ENCODE measurements around the gene REEP6.
"Not testable (repeated sequence)": the region's sequence is repeated elsewhere in the genome, so short reads cannot be mapped to it uniquely, and the experiment has no call there.

The REEP6 gene

GRCh38 chr19:1473085-1473851 is 17.7 kb upstream of the REEP6 start:
- no peak for DNase-seq

- no peak for DNase-seq
These were observed 16.8 kb upstream of the REEP6 start for GRCh38 chr19:1474011-1474764.

- DNase-seq, result no peak
These were observed 16.1 kb upstream of the REEP6 start for GRCh38 chr19:1474765-1475351.

GRCh38 chr19:1475751-1476437 is 15.1 kb upstream of the REEP6 start:
- DNase-seq, result no peak

- DNase-seq, result not testable (repeated sequence)
These were observed 13.9 kb upstream of the REEP6 start for GRCh38 chr19:1477056-1477455.

GRCh38 chr19:1478934-1479707 is 11.9 kb upstream of the REEP6 start, which contains the start of gene C19orf25:
Gene C19orf25 (minus strand): TSS chr19:1479215. CDS start chr19:1478903, 312 bp downstream.
- peak; percentile 90 to 97 for DNase-seq

GRCh38 chr19:1481224-1481892 is 9.6 kb upstream of the REEP6 start:
- DNase-seq, result no peak

GRCh38 chr19:1481893-1482360 is 9.1 kb upstream of the REEP6 start:
- DNase-seq, result no peak

GRCh38 chr19:1482361-1483130 is 8.4 kb upstream of the REEP6 start:
- DNase-seq, result no peak

GRCh38 chr19:1483131-1483978 is 7.6 kb upstream of the REEP6 start:
- DNase-seq, result no peak

- no peak for DNase-seq
These were observed 7.0 kb upstream of the REEP6 start for GRCh38 chr19:1483979-1484428.

GRCh38 chr19:1486720-1487575 is 4.0 kb upstream of the REEP6 start:
- DNase-seq, result no peak

GRCh38 chr19:1487576-1488281 is 3.3 kb upstream of the REEP6 start:
- DNase-seq, result no peak

- DNase-seq, result no peak
These were observed 2.7 kb upstream of the REEP6 start for GRCh38 chr19:1488282-1488601.

- no peak for DNase-seq
These were observed 1.3 kb upstream of the REEP6 start for GRCh38 chr19:1489463-1490310.

GRCh38 chr19:1490311-1491113 is 469 bp upstream of the REEP6 start, which contains the start of gene PCSK4:
Gene PCSK4 (minus strand): TSS chr19:1490350. CDS start chr19:1490346, 4 bp downstream.
- peak; percentile 99 to 100 for DNase-seq

Measured in NCI-H446 (cell line).